H9 (cell line): ENCODE results near the gene FAM200B. TPM values are rescaled to one million over a fixed set of nuclear protein-coding genes. Genes with fewer than 3 reads are reported as not detected.

Experiments used
- DNase-seq: peaks from one replicate; pipeline ENCODE4 v3.0.0-alpha.2; 2017
- H2AFZ ChIP-seq: one replicate; pipeline ENCODE4 v1.6.1; 2013; ENCODE audit warnings: mild to moderate bottlenecking, low read length, control low read depth, moderate library complexity
- H2AK5ac ChIP-seq: 2 replicates; pipeline ENCODE4 v1.6.1; 2013; ENCODE audit warnings: low read length, control low read depth, mixed read lengths; ENCODE audit not compliant: insufficient read length
- H2BK120ac ChIP-seq: one replicate; pipeline ENCODE4 v1.6.1; 2013; ENCODE audit warnings: low read depth, mild to moderate bottlenecking, low read length, control low read depth, inconsistent platforms; ENCODE audit not compliant: poor library complexity, severe bottlenecking
- H2BK12ac ChIP-seq: 2 replicates; pipeline ENCODE4 v1.6.1; 2013; ENCODE audit warnings: low read length, control low read depth, mixed read lengths, low read depth; ENCODE audit not compliant: insufficient read length
- H2BK15ac ChIP-seq: 2 replicates; pipeline ENCODE4 v1.6.1; 2013; ENCODE audit warnings: low read depth, low read length, control low read depth
- H2BK20ac ChIP-seq: one replicate; pipeline ENCODE4 v1.6.1; 2013; ENCODE audit warnings: low read depth, mild to moderate bottlenecking, low read length, control low read depth, inconsistent platforms; ENCODE audit not compliant: poor library complexity, severe bottlenecking
- H2BK5ac ChIP-seq: 2 replicates; pipeline ENCODE4 v1.6.1; 2013; ENCODE audit warnings: low read length, control low read depth, mixed read lengths; ENCODE audit not compliant: insufficient read length
- H3K14ac ChIP-seq: 2 replicates; pipeline ENCODE4 v1.6.1; 2013; ENCODE audit warnings: low read length, control low read depth; ENCODE audit not compliant: insufficient read depth
- H3K18ac ChIP-seq: 2 replicates; pipeline ENCODE4 v1.6.1; 2013; ENCODE audit warnings: low read depth, mild to moderate bottlenecking, mixed read lengths, low read length, control low read depth; ENCODE audit not compliant: insufficient read length
- H3K23ac ChIP-seq: 2 replicates; pipeline ENCODE4 v1.6.1; 2013; ENCODE audit warnings: low read length, control low read depth, mixed read lengths, low read depth; ENCODE audit not compliant: insufficient read length
- H3K23me2 ChIP-seq: 2 replicates; pipeline ENCODE4 v1.6.1; 2013; ENCODE audit warnings: low read depth, mild to moderate bottlenecking, mixed read lengths, low read length, control low read depth; ENCODE audit not compliant: insufficient read length, poor library complexity, severe bottlenecking
- H3K27ac ChIP-seq: 2 replicates; pipeline ENCODE4 v1.5.1; 2013; ENCODE audit warnings: low read length, control low read depth, mixed read lengths, low read depth; ENCODE audit not compliant: insufficient read length
- H3K27me3 ChIP-seq: 2 replicates; pipeline ENCODE4 v1.6.1; 2013; ENCODE audit warnings: low read length, control low read depth, inconsistent platforms; ENCODE audit not compliant: insufficient read depth
- H3K4ac ChIP-seq: 2 replicates; pipeline ENCODE4 v1.6.1; 2013; ENCODE audit warnings: low read depth, mild to moderate bottlenecking, control low read depth, inconsistent platforms, low read length, moderate library complexity
- H3K4me1 ChIP-seq: 2 replicates; pipeline ENCODE4 v1.6.1; 2013; ENCODE audit warnings: low read length, control low read depth, inconsistent platforms; ENCODE audit not compliant: insufficient read depth
- H3K4me2 ChIP-seq: 2 replicates; pipeline ENCODE4 v1.6.1; 2013; ENCODE audit warnings: low read length, control low read depth, mixed read lengths; ENCODE audit not compliant: insufficient read length, insufficient read depth
- H3K56ac ChIP-seq: 2 replicates; pipeline ENCODE4 v1.6.1; 2013; ENCODE audit warnings: low read depth, mild to moderate bottlenecking, mixed read lengths, low read length, control low read depth; ENCODE audit not compliant: insufficient read length
- H3K79me1 ChIP-seq: 2 replicates; pipeline ENCODE4 v1.6.1; 2013; ENCODE audit warnings: low read depth, mild to moderate bottlenecking, moderate library complexity, low read length, control low read depth, inconsistent platforms; ENCODE audit not compliant: insufficient read depth, poor library complexity, severe bottlenecking
- H3K79me2 ChIP-seq: 2 replicates; pipeline ENCODE4 v1.6.1; 2013; ENCODE audit warnings: low read length, control low read depth, inconsistent platforms; ENCODE audit not compliant: insufficient read depth
- H3K9ac ChIP-seq: 2 replicates; pipeline ENCODE4 v1.6.1; 2013; ENCODE audit warnings: low read length, control low read depth, mixed read lengths; ENCODE audit not compliant: insufficient read length; ENCODE audit errors: extremely low read depth
- H3K9me3 ChIP-seq: one replicate; pipeline ENCODE4 v1.6.1; 2013; ENCODE audit warnings: low read depth, low read length, inconsistent platforms; ENCODE audit not compliant: control insufficient read depth
- H3T11ph ChIP-seq: one replicate; pipeline ENCODE4 v1.6.1; 2013; ENCODE audit warnings: mild to moderate bottlenecking, low read length, control low read depth, inconsistent platforms
- H4K20me1 ChIP-seq: one replicate; pipeline ENCODE4 v1.6.1; 2013; ENCODE audit not compliant: control insufficient read depth, insufficient read length, insufficient read depth
- H4K5ac ChIP-seq: 2 replicates; pipeline ENCODE4 v1.6.1; 2013; ENCODE audit warnings: low read depth, mild to moderate bottlenecking, mixed read lengths, low read length, control low read depth; ENCODE audit not compliant: insufficient read length
- H4K8ac ChIP-seq: replicated peaks from 2 replicates; pipeline ENCODE4 v1.6.1; 2013; ENCODE audit warnings: low read length, control low read depth, mixed read lengths, low read depth; ENCODE audit not compliant: insufficient read length
- H4K91ac ChIP-seq: 2 replicates; pipeline ENCODE4 v1.6.1; 2013; ENCODE audit warnings: low read depth, mild to moderate bottlenecking, moderate library complexity, mixed read lengths, low read length, control low read depth; ENCODE audit not compliant: insufficient read length
- H3K27ac Mint-ChIP-seq, 3 experiments: 2 replicates in 2 of 3; 3 replicates in 1 of 3; pipeline ENCODE4 v1.8.0; 2020 to 2021; ENCODE audit warnings: mixed read lengths in 3 of 3, mild to moderate bottlenecking in 1 of 3, moderate library complexity in 1 of 3
- H3K27me3 Mint-ChIP-seq: 2 replicates; pipeline ENCODE4 v1.8.0; 2021; ENCODE audit warnings: low read depth, mild to moderate bottlenecking, moderate library complexity, mixed read lengths
- H3K36me3 Mint-ChIP-seq, 3 experiments: 2 replicates in 2 of 3; 3 replicates in 1 of 3; pipeline ENCODE4 v1.8.0; 2020 to 2021; ENCODE audit warnings: low read depth in 3 of 3, mixed read lengths in 3 of 3; ENCODE audit not compliant: insufficient read depth in 1 of 3
- H3K4me1 Mint-ChIP-seq, 2 experiments: 2 replicates each; pipeline ENCODE4 v1.8.0; 2020; ENCODE audit warnings: mixed read lengths in 2 of 2
- H3K4me3 Mint-ChIP-seq, 2 experiments: 2 replicates in 1 of 2; 3 replicates in 1 of 2; pipeline ENCODE4 v1.8.0; 2020 to 2021; ENCODE audit warnings: mild to moderate bottlenecking in 2 of 2, mixed read lengths in 2 of 2, moderate library complexity in 1 of 2
- H3K9me3 Mint-ChIP-seq, 2 experiments: 2 replicates in 1 of 2; 3 replicates in 1 of 2; pipeline ENCODE4 v1.8.0; 2020; ENCODE audit warnings: mild to moderate bottlenecking in 2 of 2, mixed read lengths in 2 of 2, moderate library complexity in 1 of 2
- CTCF ChIP-seq: fragments of 200-600 bp; sonication (generic); conservative IDR thresholded peaks from 3 replicates; pipeline ENCODE4 v1.8.0; 2021; ENCODE audit warnings: antibody characterized with exemption, mild to moderate bottlenecking
- WGBS: extraction: QIAGEN DNeasy Blood & Tissue Kit; methylation state at CpG from one replicate; pipeline ENCODE4 v1.1.7; 2013; ENCODE audit warnings: missing lambda C conversion rate, low lambda C conversion rate, mixed read lengths; ENCODE audit not compliant: insufficient read length; ENCODE audit errors: extremely low coverage; 5-methylcytosine and 5-hydroxymethylcytosine counted together
- total RNA-seq: library from RNA; stranded (reverse); gene quantifications from 2 replicates; pipeline ENCODE4 v1.2.1, GENCODE V29; 2021

Gene FAM200B
- total RNA-seq, 1 experiment from 2014 or later, result 19.6 TPM

GRCh38 chr4:15658136-15658770 lies 23.4 kb upstream of the FAM200B start:
- Mint-ChIP-seq H3K4me1 (peaks cover 16 to 23% of the 10 kb centered on the region in 2 experiments), H3K27me3 (no peaks in the 10 kb centered on the region; the same call in 1 of the 2 replicates), H3K36me3 (peaks cover 0 to 4% (median 3%) of the 10 kb centered on the region in 3 experiments; a peak in 4 of 7 replicates), H3K27ac (no peak overlapping the region), H3K9me3 (no peaks in the 10 kb centered on the region), H3K4me3 (no peak overlapping the region)
- Histone ChIP-seq H3K56ac (no peak overlapping the region), H3K9ac (no peak overlapping the region), H4K8ac (no peak overlapping the region), H3K27ac (no peak overlapping the region), H3K79me1 (no peaks in the 10 kb centered on the region), H2BK12ac (no peak overlapping the region), H3K4me2 (no peak overlapping the region), H4K5ac (no peak overlapping the region), H3K4ac (no peak overlapping the region), H3K9me3 (no peaks in the 10 kb centered on the region), H2BK120ac (no peak overlapping the region), H2BK20ac (no peak overlapping the region), H4K20me1 (no peaks in the 10 kb centered on the region), H3T11ph (no peak overlapping the region), H3K23me2 (peaks cover 10% of the 10 kb centered on the region), H2AFZ (no peak overlapping the region), H3K23ac (no peak overlapping the region), H4K91ac (no peak overlapping the region), H3K79me2 (peaks cover 3% of the 10 kb centered on the region; the same call in 1 of the 2 replicates), H3K18ac (no peak overlapping the region), H2AK5ac (no peak overlapping the region), H2BK5ac (no peak overlapping the region), H3K14ac (no peak overlapping the region), H3K27me3 (no peaks in the 10 kb centered on the region), H2BK15ac (no peak overlapping the region), H3K4me1 (peaks cover 2% of the 10 kb centered on the region; the same call in 1 of the 2 replicates)
- no peak for TF ChIP-seq CTCF
- DNase-seq, result no peak
- WGBS, result no CpG with 5 or more reads among the region's 4 CpGs
